ENCODE measurements around the gene CYP24A1. TPM values are rescaled to one million over a fixed set of nuclear protein-coding genes. Genes with fewer than 3 reads are reported as not detected.
A peak's percentile ranks its signal among the peaks of the same experiment; 100 is the strongest.

CYP24A1 gene
- total and polyA plus RNA-seq, 2 of the 13 experiments (the other 11 are each of a cell fraction or from before 2014, with no cell fraction given): 9.4 to 32.7 TPM

DNA sequence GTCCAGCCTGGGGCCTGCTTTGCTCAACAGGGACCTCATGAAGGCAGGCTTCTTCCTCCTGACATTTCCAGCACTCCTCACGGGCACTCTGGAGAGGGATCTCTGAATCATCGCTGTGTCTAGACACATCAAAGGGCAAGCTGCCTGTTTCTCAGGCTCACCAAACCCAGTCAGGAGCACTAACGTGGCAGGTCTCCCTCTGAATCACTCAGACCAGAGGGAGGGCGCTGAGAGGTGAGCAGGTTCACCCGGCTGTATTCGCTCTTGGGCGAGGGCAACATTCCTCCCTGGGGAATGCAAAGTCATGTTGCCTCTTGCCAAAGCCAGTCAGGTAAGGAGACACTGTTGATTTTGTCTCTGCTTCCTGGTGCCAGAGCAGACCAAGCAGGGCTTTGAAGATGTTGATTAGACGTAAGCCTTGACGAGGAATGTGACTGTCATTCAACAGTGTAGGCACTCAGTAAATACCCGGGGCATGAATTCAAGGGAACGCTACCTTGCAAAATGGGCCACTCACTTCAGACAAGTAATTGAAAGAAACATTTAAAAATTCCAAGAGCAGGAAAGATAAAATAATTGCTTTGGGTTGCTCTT, 50.1 kb downstream of the CYP24A1 start (continued):
- TF ChIP-seq CCAR2 (optimal IDR thresholded peaks at IDR 0.05; ENCODE audit: low read depth, low read length) (no peak), TCF7L2 (IDR thresholded peaks at IDR 0.05; ENCODE audit: low read depth, low read length) (peak; percentile 63; the same call in 1 of the 2 replicates), ZNF280B (CRISPR knock-in tag; IDR thresholded peaks at IDR 0.05; ENCODE audit: borderline replicate concordance) (peak; percentile 92; the same call in 1 of the 2 replicates), PAXIP1 (CRISPR knock-in tag; conservative IDR thresholded peaks at IDR 0.05) (peak; percentile 90), CHD2 (IDR thresholded peaks at IDR 0.05; ENCODE audit: low read depth, low read length) (0 out of 2 replicates have a peak, but pooled peaks have one; percentile 37), NFE2L2 (IDR thresholded peaks at IDR 0.05; ENCODE audit: low read length) (peak; percentile 99), SUZ12 (IDR thresholded peaks at IDR 0.05; ENCODE audit: low read depth, low read length) (no peak), SAFB2 (CRISPR knock-in tag; IDR thresholded peaks at IDR 0.05; ENCODE audit: borderline replicate concordance, low read depth) (peak; percentile 91; the same call in 1 of the 2 replicates)
- TF ChIP-seq, protein P1, sequence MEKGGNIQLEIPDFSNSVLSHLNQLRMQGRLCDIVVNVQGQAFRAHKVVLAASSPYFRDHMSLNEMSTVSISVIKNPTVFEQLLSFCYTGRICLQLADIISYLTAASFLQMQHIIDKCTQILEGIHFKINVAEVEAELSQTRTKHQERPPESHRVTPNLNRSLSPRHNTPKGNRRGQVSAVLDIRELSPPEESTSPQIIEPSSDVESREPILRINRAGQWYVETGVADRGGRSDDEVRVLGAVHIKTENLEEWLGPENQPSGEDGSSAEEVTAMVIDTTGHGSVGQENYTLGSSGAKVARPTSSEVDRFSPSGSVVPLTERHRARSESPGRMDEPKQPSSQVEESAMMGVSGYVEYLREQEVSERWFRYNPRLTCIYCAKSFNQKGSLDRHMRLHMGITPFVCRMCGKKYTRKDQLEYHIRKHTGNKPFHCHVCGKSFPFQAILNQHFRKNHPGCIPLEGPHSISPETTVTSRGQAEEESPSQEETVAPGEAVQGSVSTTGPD (CRISPR knock-in tag; IDR thresholded peaks at IDR 0.05): peak; percentile 99
